GM23338 (cell line): ENCODE measurements around the gene ARSD. TPM values are rescaled to one million over a fixed set of nuclear protein-coding genes. Genes with fewer than 3 reads are reported as not detected.

ENCODE experiments used
- CREB1 ChIP-seq: fragments of 250-450 bp; sonication (Bioruptor Pico); IDR thresholded peaks from 2 replicates; pipeline ENCODE4 v1.5.0; 2020; ENCODE audit warnings: low read depth, mild to moderate bottlenecking, moderate library complexity
- CTCF ChIP-seq, 2 experiments: fragments of 200-600 bp in 1 of 2; sonication (generic) in 1 of 2; conservative IDR thresholded peaks; 2 replicates each; pipeline versions ENCODE4 v1.5.1 to v1.6.1; 2016 to 2017; ENCODE audit warnings: antibody characterized with exemption in 2 of 2, low read depth in 2 of 2, mild to moderate bottlenecking in 2 of 2, moderate library complexity in 1 of 2
- EZH2 ChIP-seq: fragments of 200-600 bp; sonication (generic); IDR thresholded peaks from one replicate; pipeline ENCODE4 v1.8.0; 2017; ENCODE audit warnings: antibody characterized with exemption, mild to moderate bottlenecking, low read depth; ENCODE audit not compliant: unreplicated experiment
- ZNF462 ChIP-seq: fragments of 250-450 bp; sonication (Bioruptor Pico); IDR thresholded peaks from 2 replicates; pipeline ENCODE4 v1.5.0; 2020; ENCODE audit warnings: mild to moderate bottlenecking, moderate library complexity
- polyA plus RNA-seq: library from polyadenylated mRNA; unstranded; fragments of >200 nt; fragmentation: Nextera tagmentation; extraction: Ambion mirVana; gene quantifications from 2 replicates; pipeline ENCODE4 v1.2.1, GENCODE V29; 2016
- total RNA-seq: library from RNA; depleted of rRNA; stranded (reverse); fragments of >200 nt; shearing (Covaris generic); gene quantifications from 2 replicates; pipeline ENCODE4 v1.2.3, GENCODE V29; 2014
- TF ChIP-seq, protein P1 (sequence below): IDR thresholded peaks from one replicate; pipeline ENCODE4 v1.6.1; 2018; ENCODE audit warnings: antibody characterized with exemption; ENCODE audit not compliant: unreplicated experiment

Gene ARSD
- total and polyA plus RNA-seq, 2 experiments from 2014 or later, result 1.3 to 1.7 TPM

GRCh38 chrX:2889045-2889605 lies 40.0 kb downstream of the ARSD start (continued):
- TF ChIP-seq ZNF462, result no peak
- TF ChIP-seq CTCF (conservative IDR thresholded peaks at IDR 0.05; ENCODE audit: low read depth in 2 of 2), result no peak
- no peak for TF ChIP-seq EZH2
- TF ChIP-seq CREB1 (CRISPR knock-in tag), result no peak
- TF ChIP-seq, protein P1, sequence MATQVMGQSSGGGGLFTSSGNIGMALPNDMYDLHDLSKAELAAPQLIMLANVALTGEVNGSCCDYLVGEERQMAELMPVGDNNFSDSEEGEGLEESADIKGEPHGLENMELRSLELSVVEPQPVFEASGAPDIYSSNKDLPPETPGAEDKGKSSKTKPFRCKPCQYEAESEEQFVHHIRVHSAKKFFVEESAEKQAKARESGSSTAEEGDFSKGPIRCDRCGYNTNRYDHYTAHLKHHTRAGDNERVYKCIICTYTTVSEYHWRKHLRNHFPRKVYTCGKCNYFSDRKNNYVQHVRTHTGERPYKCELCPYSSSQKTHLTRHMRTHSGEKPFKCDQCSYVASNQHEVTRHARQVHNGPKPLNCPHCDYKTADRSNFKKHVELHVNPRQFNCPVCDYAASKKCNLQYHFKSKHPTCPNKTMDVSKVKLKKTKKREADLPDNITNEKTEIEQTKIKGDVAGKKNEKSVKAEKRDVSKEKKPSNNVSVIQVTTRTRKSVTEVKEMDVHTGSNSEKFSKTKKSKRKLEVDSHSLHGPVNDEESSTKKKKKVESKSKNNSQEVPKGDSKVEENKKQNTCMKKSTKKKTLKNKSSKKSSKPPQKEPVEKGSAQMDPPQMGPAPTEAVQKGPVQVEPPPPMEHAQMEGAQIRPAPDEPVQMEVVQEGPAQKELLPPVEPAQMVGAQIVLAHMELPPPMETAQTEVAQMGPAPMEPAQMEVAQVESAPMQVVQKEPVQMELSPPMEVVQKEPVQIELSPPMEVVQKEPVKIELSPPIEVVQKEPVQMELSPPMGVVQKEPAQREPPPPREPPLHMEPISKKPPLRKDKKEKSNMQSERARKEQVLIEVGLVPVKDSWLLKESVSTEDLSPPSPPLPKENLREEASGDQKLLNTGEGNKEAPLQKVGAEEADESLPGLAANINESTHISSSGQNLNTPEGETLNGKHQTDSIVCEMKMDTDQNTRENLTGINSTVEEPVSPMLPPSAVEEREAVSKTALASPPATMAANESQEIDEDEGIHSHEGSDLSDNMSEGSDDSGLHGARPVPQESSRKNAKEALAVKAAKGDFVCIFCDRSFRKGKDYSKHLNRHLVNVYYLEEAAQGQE, result no peak
